Gastroesophageal sphincter (tissue), 4 donors: ENCODE measurements around the gene PCDHGC3. TPM values are rescaled to one million over a fixed set of nuclear protein-coding genes. Genes with fewer than 3 reads are reported as not detected.

Experiments used
- ATAC-seq: fragments of 150-250 bp; one replicate; pipeline ENCODE4 v1.9.1; 2016; ENCODE audit warnings: mild to moderate bottlenecking, moderate library complexity
- H3K27ac ChIP-seq, 4 donors: fragments of 200-600 bp; sonication (generic) in 3 of 4; 1 replicate in 3 of 4; 2 replicates in 1 of 4; pipeline ENCODE4 v1.5.1; 2016 to 2019
- H3K27me3 ChIP-seq: fragments of 200-600 bp; sonication (generic); one replicate; pipeline ENCODE4 v1.5.1; 2019
- H3K36me3 ChIP-seq, 2 donors: fragments of 200-600 bp; sonication (generic); one replicate each; pipeline ENCODE4 v1.5.1; 2019; ENCODE audit warnings: control low read depth in 1 of 2
- H3K4me1 ChIP-seq, 3 donors: fragments of 200-600 bp; sonication (generic); 1 replicate in 2 of 3; 2 replicates in 1 of 3; pipeline ENCODE4 v1.5.1; 2016 to 2019; ENCODE audit warnings: control low read depth in 2 of 3
- H3K4me3 ChIP-seq, 2 donors: fragments of 200-600 bp; sonication (generic); one replicate each; pipeline ENCODE4 v1.5.1; 2019; ENCODE audit warnings: mild to moderate bottlenecking in 1 of 2, moderate library complexity in 1 of 2
- H3K9me3 ChIP-seq, 3 donors: fragments of 200-600 bp; sonication (generic); one replicate each; pipeline ENCODE4 v1.5.1; 2017 to 2019; ENCODE audit warnings: control low read depth in 2 of 3
- CTCF ChIP-seq, 4 experiments: fragments of 200-600 bp in 2 of 4; fragments of 450-650 bp in 2 of 4; sonication (generic) in 1 of 4; IDR thresholded peaks; one replicate each; pipeline ENCODE4 v1.5.1; 2017 to 2019; ENCODE audit warnings: antibody characterized with exemption in 4 of 4, mild to moderate bottlenecking in 2 of 4, moderate library complexity in 2 of 4
- EP300 ChIP-seq: sonication (generic); formaldehyde crosslinking; IDR thresholded peaks from one replicate; pipeline ENCODE4 v1.6.1; 2017; ENCODE audit warnings: antibody characterized with exemption, mild to moderate bottlenecking
- POLR2A ChIP-seq, 2 donors: fragments of 450-650 bp; IDR thresholded peaks; one replicate each; pipeline ENCODE4 v1.6.1; 2017; ENCODE audit warnings: antibody characterized with exemption in 2 of 2, mild to moderate bottlenecking in 2 of 2, moderate library complexity in 1 of 2
- POLR2AphosphoS5 ChIP-seq: sonication (generic); formaldehyde crosslinking; IDR thresholded peaks from one replicate; pipeline ENCODE4 v1.6.1; 2017; ENCODE audit warnings: antibody characterized with exemption
- WGBS, 2 donors: methylation state at CpG; one replicate each; pipeline ENCODE4 v1.1.5; 2018; ENCODE audit warnings: low coverage in 1 of 2; 5-methylcytosine and 5-hydroxymethylcytosine counted together
- total RNA-seq, 4 donors: library from RNA; depleted of rRNA; stranded (reverse); fragments of >200 nt; gene quantifications; one replicate each; pipeline ENCODE4 v1.1.0, GENCODE V29; 2016

Gene PCDHGC3
- total RNA-seq, 4 donors from 2014 or later, result 52.6 to 95.6 (median 63.2) TPM

- Histone ChIP-seq H3K36me3 (peaks cover 0 to 48% of the 10 kb centered on the region in 2 donors), H3K27ac (peak within 1 kb of the TSS in 1 of 4 donors; percentile 4), H3K4me1 (peaks cover 0 to 76% (median 14%) of the 10 kb centered on the region in 3 donors), H3K4me3 (no peak within 1 kb of the TSS), H3K27me3 (no peaks in the 10 kb centered on the region), H3K9me3 (no peaks in the 10 kb centered on the region)
- no peak for ATAC-seq
- TF ChIP-seq CTCF (IDR thresholded peaks at IDR 0.05), result no peak
- no peak for TF ChIP-seq EP300
- no peak for TF ChIP-seq POLR2AphosphoS5
- TF ChIP-seq POLR2A (IDR thresholded peaks at IDR 0.05), result no peak
- 7 to 56% methylated on average over 5 to 7 of the region's 14 CpGs for WGBS, 2 donors
Observed at GRCh38 chr5:141488591-141489561, 13.1 kb downstream of the PCDHGC3 start, which contains the start of gene PCDHGC5. Gene PCDHGC5, plus strand, starts transcription at chr5:141489081. Its CDS starts 160 bp downstream, at chr5:141489241.

- TF ChIP-seq POLR2AphosphoS5 (no peak), CTCF (IDR thresholded peaks at IDR 0.05) (no peak), POLR2A (IDR thresholded peaks at IDR 0.05) (no peak), EP300 (no peak)
- no peaks in the 10 kb centered on the region for H3K27me3 ChIP-seq
- H3K4me3 ChIP-seq, result no peak overlapping the region
- peaks cover 0 to 76% (median 11%) of the 10 kb centered on the region in 3 donors for H3K4me1 ChIP-seq
- H3K9me3 ChIP-seq, result no peaks in the 10 kb centered on the region
- WGBS, 2 donors, result 80 to 83% methylated on average over 1 to 2 of the region's 10 CpGs
- no peak overlapping the region for H3K27ac ChIP-seq
- no peak for ATAC-seq
- H3K36me3 ChIP-seq, result peaks cover 0 to 51% of the 10 kb centered on the region in 2 donors
Observed at GRCh38 chr5:141489841-141490240, 14.1 kb downstream of the PCDHGC3 start.

- H3K27ac ChIP-seq, result no peak overlapping the region
Observed at GRCh38 chr5:141490271-141490670, 14.5 kb downstream of the PCDHGC3 start.

GRCh38 chr5:141490771-141491170 is 15.0 kb downstream of the PCDHGC3 start:
- WGBS, 2 donors, result 78 to 85% methylated on average over 3 to 4 of the region's 13 CpGs
- Histone ChIP-seq H3K9me3 (no peaks in the 10 kb centered on the region), H3K27ac (no peak overlapping the region), H3K4me3 (no peak overlapping the region), H3K36me3 (peaks cover 0 to 51% of the 10 kb centered on the region in 2 donors), H3K4me1 (peaks cover 0 to 67% (median 11%) of the 10 kb centered on the region in 3 donors), H3K27me3 (no peaks in the 10 kb centered on the region)
- no peak for ATAC-seq
- no peak for TF ChIP-seq EP300
- no peak for TF ChIP-seq CTCF (IDR thresholded peaks at IDR 0.05)
- TF ChIP-seq POLR2A (IDR thresholded peaks at IDR 0.05), result no peak
- TF ChIP-seq POLR2AphosphoS5, result no peak

More at GRCh38 chr5:141490271-141490670, 14.5 kb downstream of the PCDHGC3 start:
- Histone ChIP-seq H3K4me3 (no peak overlapping the region), H3K9me3 (no peaks in the 10 kb centered on the region), H3K4me1 (peaks cover 0 to 72% (median 11%) of the 10 kb centered on the region in 3 donors), H3K27me3 (no peaks in the 10 kb centered on the region), H3K36me3 (peaks cover 0 to 55% of the 10 kb centered on the region in 2 donors)
- TF ChIP-seq CTCF (IDR thresholded peaks at IDR 0.05), result no peak
- no peak for TF ChIP-seq POLR2A (IDR thresholded peaks at IDR 0.05)
- no peak for TF ChIP-seq EP300
- TF ChIP-seq POLR2AphosphoS5, result no peak
- ATAC-seq, result no peak
- 85% methylated on average over 5 of the region's 10 CpGs; no CpG with 5 or more reads in 1 of the 2 donors for WGBS, 2 donors
